H9 (cell line): Measurements from ENCODE around the gene RANBP17. TPM values are rescaled to one million over a fixed set of nuclear protein-coding genes. Genes with fewer than 3 reads are reported as not detected.

Experiments used
- DNase-seq: peaks from one replicate; pipeline ENCODE4 v3.0.0-alpha.2; 2017
- H2AFZ ChIP-seq: one replicate; pipeline ENCODE4 v1.6.1; 2013; ENCODE audit warnings: mild to moderate bottlenecking, low read length, control low read depth, moderate library complexity
- H2AK5ac ChIP-seq: 2 replicates; pipeline ENCODE4 v1.6.1; 2013; ENCODE audit warnings: low read length, control low read depth, mixed read lengths; ENCODE audit not compliant: insufficient read length
- H2BK120ac ChIP-seq: one replicate; pipeline ENCODE4 v1.6.1; 2013; ENCODE audit warnings: low read depth, mild to moderate bottlenecking, low read length, control low read depth, inconsistent platforms; ENCODE audit not compliant: poor library complexity, severe bottlenecking
- H2BK12ac ChIP-seq: 2 replicates; pipeline ENCODE4 v1.6.1; 2013; ENCODE audit warnings: low read length, control low read depth, mixed read lengths, low read depth; ENCODE audit not compliant: insufficient read length
- H2BK15ac ChIP-seq: 2 replicates; pipeline ENCODE4 v1.6.1; 2013; ENCODE audit warnings: low read depth, low read length, control low read depth
- H2BK20ac ChIP-seq: one replicate; pipeline ENCODE4 v1.6.1; 2013; ENCODE audit warnings: low read depth, mild to moderate bottlenecking, low read length, control low read depth, inconsistent platforms; ENCODE audit not compliant: poor library complexity, severe bottlenecking
- H2BK5ac ChIP-seq: 2 replicates; pipeline ENCODE4 v1.6.1; 2013; ENCODE audit warnings: low read length, control low read depth, mixed read lengths; ENCODE audit not compliant: insufficient read length
- H3K14ac ChIP-seq: 2 replicates; pipeline ENCODE4 v1.6.1; 2013; ENCODE audit warnings: low read length, control low read depth; ENCODE audit not compliant: insufficient read depth
- H3K18ac ChIP-seq: 2 replicates; pipeline ENCODE4 v1.6.1; 2013; ENCODE audit warnings: low read depth, mild to moderate bottlenecking, mixed read lengths, low read length, control low read depth; ENCODE audit not compliant: insufficient read length
- H3K23ac ChIP-seq: 2 replicates; pipeline ENCODE4 v1.6.1; 2013; ENCODE audit warnings: low read length, control low read depth, mixed read lengths, low read depth; ENCODE audit not compliant: insufficient read length
- H3K23me2 ChIP-seq: 2 replicates; pipeline ENCODE4 v1.6.1; 2013; ENCODE audit warnings: low read depth, mild to moderate bottlenecking, mixed read lengths, low read length, control low read depth; ENCODE audit not compliant: insufficient read length, poor library complexity, severe bottlenecking
- H3K27ac ChIP-seq: 2 replicates; pipeline ENCODE4 v1.5.1; 2013; ENCODE audit warnings: low read length, control low read depth, mixed read lengths, low read depth; ENCODE audit not compliant: insufficient read length
- H3K27me3 ChIP-seq: 2 replicates; pipeline ENCODE4 v1.6.1; 2013; ENCODE audit warnings: low read length, control low read depth, inconsistent platforms; ENCODE audit not compliant: insufficient read depth
- H3K4ac ChIP-seq: 2 replicates; pipeline ENCODE4 v1.6.1; 2013; ENCODE audit warnings: low read depth, mild to moderate bottlenecking, control low read depth, inconsistent platforms, low read length, moderate library complexity
- H3K4me1 ChIP-seq: 2 replicates; pipeline ENCODE4 v1.6.1; 2013; ENCODE audit warnings: low read length, control low read depth, inconsistent platforms; ENCODE audit not compliant: insufficient read depth
- H3K4me2 ChIP-seq: 2 replicates; pipeline ENCODE4 v1.6.1; 2013; ENCODE audit warnings: low read length, control low read depth, mixed read lengths; ENCODE audit not compliant: insufficient read length, insufficient read depth
- H3K56ac ChIP-seq: 2 replicates; pipeline ENCODE4 v1.6.1; 2013; ENCODE audit warnings: low read depth, mild to moderate bottlenecking, mixed read lengths, low read length, control low read depth; ENCODE audit not compliant: insufficient read length
- H3K79me1 ChIP-seq: 2 replicates; pipeline ENCODE4 v1.6.1; 2013; ENCODE audit warnings: low read depth, mild to moderate bottlenecking, moderate library complexity, low read length, control low read depth, inconsistent platforms; ENCODE audit not compliant: insufficient read depth, poor library complexity, severe bottlenecking
- H3K79me2 ChIP-seq: 2 replicates; pipeline ENCODE4 v1.6.1; 2013; ENCODE audit warnings: low read length, control low read depth, inconsistent platforms; ENCODE audit not compliant: insufficient read depth
- H3K9ac ChIP-seq: 2 replicates; pipeline ENCODE4 v1.6.1; 2013; ENCODE audit warnings: low read length, control low read depth, mixed read lengths; ENCODE audit not compliant: insufficient read length; ENCODE audit errors: extremely low read depth
- H3K9me3 ChIP-seq: one replicate; pipeline ENCODE4 v1.6.1; 2013; ENCODE audit warnings: low read depth, low read length, inconsistent platforms; ENCODE audit not compliant: control insufficient read depth
- H3T11ph ChIP-seq: one replicate; pipeline ENCODE4 v1.6.1; 2013; ENCODE audit warnings: mild to moderate bottlenecking, low read length, control low read depth, inconsistent platforms
- H4K20me1 ChIP-seq: one replicate; pipeline ENCODE4 v1.6.1; 2013; ENCODE audit not compliant: control insufficient read depth, insufficient read length, insufficient read depth
- H4K5ac ChIP-seq: 2 replicates; pipeline ENCODE4 v1.6.1; 2013; ENCODE audit warnings: low read depth, mild to moderate bottlenecking, mixed read lengths, low read length, control low read depth; ENCODE audit not compliant: insufficient read length
- H4K8ac ChIP-seq: replicated peaks from 2 replicates; pipeline ENCODE4 v1.6.1; 2013; ENCODE audit warnings: low read length, control low read depth, mixed read lengths, low read depth; ENCODE audit not compliant: insufficient read length
- H4K91ac ChIP-seq: 2 replicates; pipeline ENCODE4 v1.6.1; 2013; ENCODE audit warnings: low read depth, mild to moderate bottlenecking, moderate library complexity, mixed read lengths, low read length, control low read depth; ENCODE audit not compliant: insufficient read length
- H3K27ac Mint-ChIP-seq, 3 experiments: 2 replicates in 2 of 3; 3 replicates in 1 of 3; pipeline ENCODE4 v1.8.0; 2020 to 2021; ENCODE audit warnings: mixed read lengths in 3 of 3, mild to moderate bottlenecking in 1 of 3, moderate library complexity in 1 of 3
- H3K27me3 Mint-ChIP-seq: 2 replicates; pipeline ENCODE4 v1.8.0; 2021; ENCODE audit warnings: low read depth, mild to moderate bottlenecking, moderate library complexity, mixed read lengths
- H3K36me3 Mint-ChIP-seq, 3 experiments: 2 replicates in 2 of 3; 3 replicates in 1 of 3; pipeline ENCODE4 v1.8.0; 2020 to 2021; ENCODE audit warnings: low read depth in 3 of 3, mixed read lengths in 3 of 3; ENCODE audit not compliant: insufficient read depth in 1 of 3
- H3K4me1 Mint-ChIP-seq, 2 experiments: 2 replicates each; pipeline ENCODE4 v1.8.0; 2020; ENCODE audit warnings: mixed read lengths in 2 of 2
- H3K4me3 Mint-ChIP-seq, 2 experiments: 2 replicates in 1 of 2; 3 replicates in 1 of 2; pipeline ENCODE4 v1.8.0; 2020 to 2021; ENCODE audit warnings: mild to moderate bottlenecking in 2 of 2, mixed read lengths in 2 of 2, moderate library complexity in 1 of 2
- H3K9me3 Mint-ChIP-seq, 2 experiments: 2 replicates in 1 of 2; 3 replicates in 1 of 2; pipeline ENCODE4 v1.8.0; 2020; ENCODE audit warnings: mild to moderate bottlenecking in 2 of 2, mixed read lengths in 2 of 2, moderate library complexity in 1 of 2
- CTCF ChIP-seq: fragments of 200-600 bp; sonication (generic); conservative IDR thresholded peaks from 3 replicates; pipeline ENCODE4 v1.8.0; 2021; ENCODE audit warnings: antibody characterized with exemption, mild to moderate bottlenecking
- WGBS: extraction: QIAGEN DNeasy Blood & Tissue Kit; methylation state at CpG from one replicate; pipeline ENCODE4 v1.1.7; 2013; ENCODE audit warnings: missing lambda C conversion rate, low lambda C conversion rate, mixed read lengths; ENCODE audit not compliant: insufficient read length; ENCODE audit errors: extremely low coverage; 5-methylcytosine and 5-hydroxymethylcytosine counted together
- total RNA-seq: library from RNA; stranded (reverse); gene quantifications from 2 replicates; pipeline ENCODE4 v1.2.1, GENCODE V29; 2021

RANBP17 gene
- total RNA-seq, 1 experiment from 2014 or later: 16.5 TPM

GRCh38 chr5:170939178-170939577, 77.4 kb downstream of the RANBP17 start:
- H3K36me3 Mint-ChIP-seq: peaks cover 10 to 22% (median 11%) of the 10 kb centered on the region in 3 experiments
- H3K9me3 Mint-ChIP-seq: peaks cover 0 to 3% of the 10 kb centered on the region in 2 experiments; a peak in 2 of 5 replicates
- Histone ChIP-seq H2BK20ac (no peak overlapping the region), H2AFZ (no peak overlapping the region), H2BK12ac (no peak overlapping the region), H4K8ac (no peak overlapping the region), H4K20me1 (no peaks in the 10 kb centered on the region), H3K23me2 (no peaks in the 10 kb centered on the region), H4K5ac (no peak overlapping the region), H3K9me3 (no peaks in the 10 kb centered on the region), H2BK5ac (no peak overlapping the region), H3K27me3 (no peaks in the 10 kb centered on the region), H2AK5ac (no peak overlapping the region), H3K4me2 (no peak overlapping the region), H3K4me1 (no peaks in the 10 kb centered on the region; the same call in 1 of the 2 replicates), H2BK120ac (no peak overlapping the region), H2BK15ac (no peak overlapping the region), H3K4ac (no peak overlapping the region), H3K14ac (no peak overlapping the region), H3T11ph (no peak overlapping the region), H3K56ac (no peak overlapping the region), H3K27ac (no peak overlapping the region), H3K18ac (no peak overlapping the region), H3K79me1 (no peaks in the 10 kb centered on the region), H3K79me2 (no peaks in the 10 kb centered on the region), H3K9ac (no peak overlapping the region), H4K91ac (no peak overlapping the region), H3K23ac (no peak overlapping the region)
- WGBS: no CpG with 5 or more reads among the region's 8 CpGs
- H3K4me3 Mint-ChIP-seq: no peak overlapping the region
- H3K4me1 Mint-ChIP-seq: peaks cover 4 to 9% of the 10 kb centered on the region in 2 experiments
- TF ChIP-seq CTCF: no peak
- peaks cover 6% of the 10 kb centered on the region for H3K27me3 Mint-ChIP-seq
- no peak overlapping the region for H3K27ac Mint-ChIP-seq
- DNase-seq: no peak
